Spinal cord (tissue), 10 donors: ENCODE data around the gene NFKBIZ. TPM values are rescaled to one million over a fixed set of nuclear protein-coding genes. Genes with fewer than 3 reads are reported as not detected.

Experiments used
- DNase-seq, 6 donors: peaks; one replicate each; pipeline versions ENCODE4 v3.0.0 to v3.0.0-alpha.2; 2013 to 2015; ENCODE audit warnings: low spot score in 6 of 6, low read depth in 4 of 6
- H3K27ac ChIP-seq: one replicate; pipeline ENCODE4 v1.5.1; 2013; ENCODE audit warnings: low read depth, low read length, control low read depth
- H3K27me3 ChIP-seq: one replicate; pipeline ENCODE4 v1.6.1; 2013; ENCODE audit warnings: low read length; ENCODE audit not compliant: control insufficient read depth, insufficient read depth
- H3K36me3 ChIP-seq: one replicate; pipeline ENCODE4 v1.6.1; 2013; ENCODE audit warnings: low read length; ENCODE audit not compliant: control insufficient read depth, insufficient read depth
- H3K4me1 ChIP-seq: one replicate; pipeline ENCODE4 v1.6.1; 2013; ENCODE audit warnings: low read length; ENCODE audit not compliant: control insufficient read depth, insufficient read depth
- H3K4me3 ChIP-seq: one replicate; pipeline ENCODE4 v1.5.1; 2013; ENCODE audit warnings: low read depth, low read length, control low read depth
- H3K9me3 ChIP-seq: one replicate; pipeline ENCODE4 v1.6.1; 2013; ENCODE audit warnings: low read length; ENCODE audit not compliant: control insufficient read depth, insufficient read depth
- WGBS: methylation state at CpG from one replicate; pipeline ENCODE4 v1.1.5; 2013; ENCODE audit warnings: missing lambda C conversion rate; ENCODE audit not compliant: insufficient coverage; 5-methylcytosine and 5-hydroxymethylcytosine counted together
- polyA plus RNA-seq, 2 donors: library from polyadenylated mRNA; unstranded; fragments of 120-200 nt; gene quantifications; one replicate each; pipeline ENCODE4 v1.2.1, GENCODE V29; 2013; ENCODE audit not compliant: insufficient read length in 2 of 2
- total RNA-seq, 2 donors: library from RNA; depleted of rRNA in 1 of 2; stranded (reverse); fragments of 120-200 nt in 1 of 2; fragments of >200 nt in 1 of 2; gene quantifications; one replicate each; pipeline versions ENCODE4 v1.2.3 to v1.2.4, GENCODE V29; 2013 to 2014
- donor health status: healthy.

The NFKBIZ gene
- total and polyA plus RNA-seq, 4 donors: 4.1 to 12.3 (median 8.2) TPM

GRCh38 chr3:101836160-101836559, 13.2 kb upstream of the NFKBIZ start:
- Histone ChIP-seq H3K4me3 (no peak overlapping the region), H3K9me3 (no peaks in the 10 kb centered on the region), H3K36me3 (no peaks in the 10 kb centered on the region), H3K27me3 (no peaks in the 10 kb centered on the region), H3K4me1 (no peaks in the 10 kb centered on the region), H3K27ac (no peak overlapping the region)
- no peak for DNase-seq
- no CpG with 5 or more reads among the region's 6 CpGs for WGBS

- no peak for DNase-seq
- Histone ChIP-seq H3K36me3 (no peaks in the 10 kb centered on the region), H3K4me1 (no peaks in the 10 kb centered on the region), H3K4me3 (no peak overlapping the region), H3K27me3 (no peaks in the 10 kb centered on the region), H3K27ac (no peak overlapping the region), H3K9me3 (no peaks in the 10 kb centered on the region)
- no CpG with 5 or more reads among the region's 3 CpGs for WGBS
These were observed 12.4 kb upstream of the NFKBIZ start for GRCh38 chr3:101836652-101837598.

GRCh38 chr3:101838691-101839090, 10.6 kb upstream of the NFKBIZ start:
- Histone ChIP-seq H3K36me3 (no peaks in the 10 kb centered on the region), H3K27ac (no peak overlapping the region), H3K27me3 (no peaks in the 10 kb centered on the region), H3K4me3 (no peak overlapping the region), H3K4me1 (no peaks in the 10 kb centered on the region), H3K9me3 (no peaks in the 10 kb centered on the region)
- WGBS: no CpG with 5 or more reads among the region's 2 CpGs
- no peak for DNase-seq

DNA sequence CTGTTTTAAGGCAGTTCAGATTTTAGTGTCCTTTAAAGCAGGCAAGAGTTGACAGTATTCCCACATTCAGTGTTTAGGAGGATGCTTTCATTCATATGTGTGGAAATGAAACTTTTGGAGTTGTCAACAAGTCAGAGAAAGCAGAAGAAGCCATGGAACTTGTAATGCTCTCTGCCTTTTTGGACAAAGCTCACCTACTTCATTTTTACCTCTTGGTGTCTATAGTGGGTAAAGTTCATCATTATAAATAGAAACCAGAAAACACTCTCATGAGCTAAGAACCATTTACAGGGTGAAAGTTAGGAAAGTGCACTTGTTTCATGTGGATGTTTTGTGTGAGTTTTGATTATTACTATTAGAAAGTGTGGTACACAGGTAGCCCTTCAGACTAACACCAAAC, 9.2 kb upstream of the NFKBIZ start:
- Histone ChIP-seq H3K4me1 (no peaks in the 10 kb centered on the region), H3K4me3 (no peak overlapping the region), H3K27me3 (no peaks in the 10 kb centered on the region), H3K9me3 (no peaks in the 10 kb centered on the region), H3K36me3 (no peaks in the 10 kb centered on the region), H3K27ac (no peak overlapping the region)
- no peak for DNase-seq

DNA sequence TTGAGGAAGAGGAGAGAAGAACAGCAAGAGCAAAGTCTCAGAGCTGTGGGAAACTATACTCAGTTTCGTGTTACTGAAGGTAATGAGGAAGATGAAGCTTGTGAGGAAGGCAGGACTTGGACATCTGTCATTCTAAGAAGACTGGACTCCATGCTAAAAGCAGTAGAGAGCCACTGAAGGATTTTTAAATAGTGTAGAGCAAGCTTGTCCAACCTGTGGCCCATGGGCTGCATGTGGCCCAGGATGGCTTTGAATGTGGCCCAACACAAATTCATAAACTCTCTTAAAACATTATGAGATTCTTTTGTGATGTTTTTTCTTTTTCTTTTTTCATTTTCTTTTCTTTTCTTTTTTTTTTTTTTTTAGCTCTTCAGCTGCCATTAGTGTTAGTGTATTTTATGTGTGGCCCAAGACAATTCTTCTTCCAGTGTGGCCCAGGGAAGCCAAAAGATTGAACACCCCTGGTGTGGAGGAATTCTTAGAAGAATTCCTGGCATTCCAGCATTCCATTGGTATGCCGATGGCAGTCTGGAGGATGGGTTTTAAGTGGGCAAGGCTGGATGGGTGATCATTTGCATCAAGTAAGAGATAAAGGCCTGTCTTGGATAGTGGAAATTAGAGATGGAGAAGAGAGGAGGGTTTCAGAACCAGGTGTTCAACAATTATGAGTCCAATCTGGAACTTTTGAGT, 6.9 kb upstream of the NFKBIZ start:
- H3K4me1 ChIP-seq: no peaks in the 10 kb centered on the region
- no peak overlapping the region for H3K4me3 ChIP-seq
- WGBS: 46% methylated on average over 2 of the region's 2 CpGs
- no peak for DNase-seq
- H3K27me3 ChIP-seq: no peaks in the 10 kb centered on the region
- H3K27ac ChIP-seq: no peak overlapping the region
- no peaks in the 10 kb centered on the region for H3K9me3 ChIP-seq
- H3K36me3 ChIP-seq: no peaks in the 10 kb centered on the region

DNA sequence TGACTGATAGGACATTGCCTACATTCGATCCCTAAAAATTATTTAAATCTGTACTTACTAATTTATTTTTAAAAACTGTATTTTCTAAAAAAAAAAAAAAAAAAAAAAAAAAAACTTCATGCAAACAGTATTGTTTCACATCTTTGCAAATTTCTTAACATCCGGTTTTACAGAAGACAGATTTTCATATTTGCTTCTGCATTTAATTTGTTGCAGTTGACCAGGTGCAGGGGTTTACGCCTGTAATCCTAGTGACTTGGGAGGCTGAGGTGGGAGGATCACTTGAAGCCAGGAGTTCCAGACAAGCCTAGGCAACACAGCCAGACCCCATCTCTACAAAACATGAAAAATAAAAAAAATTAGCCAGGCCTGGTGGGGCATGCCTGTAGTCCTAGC, 6.4 kb upstream of the NFKBIZ start:
- H3K27ac ChIP-seq: no peak overlapping the region
- no peak for DNase-seq
- H3K9me3 ChIP-seq: no peaks in the 10 kb centered on the region
- H3K27me3 ChIP-seq: no peaks in the 10 kb centered on the region
- no peak overlapping the region for H3K4me3 ChIP-seq
- no peaks in the 10 kb centered on the region for H3K36me3 ChIP-seq
- WGBS: no CpG with 5 or more reads among the region's 3 CpGs
- H3K4me1 ChIP-seq: no peaks in the 10 kb centered on the region

DNA sequence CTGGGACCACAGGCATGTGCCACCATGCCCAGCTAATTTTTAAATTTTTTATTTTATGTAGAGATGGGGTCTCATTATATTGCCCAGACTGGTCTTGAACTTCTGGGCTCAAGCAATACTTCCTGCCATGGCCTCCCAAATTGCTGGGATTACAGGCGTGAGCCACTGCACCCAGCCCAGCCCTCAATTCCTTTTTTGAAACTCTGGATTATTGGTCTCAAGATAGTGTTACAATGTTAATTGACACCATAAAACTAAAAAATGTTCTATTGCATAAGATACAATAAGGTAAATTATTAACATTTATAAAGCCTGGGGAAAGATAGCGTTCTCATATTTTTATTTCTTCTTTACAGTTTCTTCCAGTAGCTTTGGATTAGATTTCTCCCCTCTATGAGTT, 3.9 kb upstream of the NFKBIZ start:
- H3K36me3 ChIP-seq: no peaks in the 10 kb centered on the region
- no CpG with 5 or more reads among the region's 2 CpGs for WGBS
- no peak overlapping the region for H3K27ac ChIP-seq
- peaks cover 1% of the 10 kb centered on the region for H3K27me3 ChIP-seq
- DNase-seq: no peak
- H3K4me3 ChIP-seq: no peak overlapping the region
- no peaks in the 10 kb centered on the region for H3K9me3 ChIP-seq
- peaks cover 3% of the 10 kb centered on the region for H3K4me1 ChIP-seq

- peaks cover 2% of the 10 kb centered on the region for H3K27me3 ChIP-seq
- DNase-seq: no peak
- H3K27ac ChIP-seq: no peak overlapping the region
- WGBS: 95% methylated on average over 2 of the region's 2 CpGs
- no peak overlapping the region for H3K4me3 ChIP-seq
- H3K36me3 ChIP-seq: no peaks in the 10 kb centered on the region
- H3K4me1 ChIP-seq: peaks cover 3% of the 10 kb centered on the region
- no peaks in the 10 kb centered on the region for H3K9me3 ChIP-seq
These were observed 2.6 kb upstream of the NFKBIZ start for GRCh38 chr3:101846709-101847108.

GRCh38 chr3:101847328-101847727, 2.0 kb upstream of the NFKBIZ start:
- no peaks in the 10 kb centered on the region for H3K36me3 ChIP-seq
- H3K4me1 ChIP-seq: peaks cover 3% of the 10 kb centered on the region
- WGBS: 88% methylated on average over 3 of the region's 3 CpGs
- H3K27me3 ChIP-seq: peaks cover 2% of the 10 kb centered on the region
- no peak for DNase-seq
- H3K27ac ChIP-seq: no peak overlapping the region
- no peak overlapping the region for H3K4me3 ChIP-seq
- no peaks in the 10 kb centered on the region for H3K9me3 ChIP-seq

- Histone ChIP-seq H3K4me1 (peaks cover 3% of the 10 kb centered on the region), H3K27ac (peak overlapping the region; percentile 95), H3K9me3 (no peaks in the 10 kb centered on the region), H3K4me3 (no peak overlapping the region), H3K36me3 (peaks cover 4% of the 10 kb centered on the region), H3K27me3 (peaks cover 2% of the 10 kb centered on the region)
- WGBS: no CpG with 5 or more reads among the region's 3 CpGs
- no peak for DNase-seq
These were observed 988 bp upstream of the NFKBIZ start for GRCh38 chr3:101848326-101848725.
